Endothelial cell of umbilical vein (primary cell): ENCODE results near the gene CEP57L1. TPM values are rescaled to one million over a fixed set of nuclear protein-coding genes. Genes with fewer than 3 reads are reported as not detected.

ENCODE experiments used
- BruUV-seq: library from RNA; stranded (reverse); fragments of 400-500 nt; replicated peaks from 2 replicates; lab custom pipeline; 2021; lab: Mats Ljungman, UMichigan
- CTCF ChIA-PET: fragments of 300-600, 350-600 bp; sonication (Branson Sonifier 250); formaldehyde crosslinking; loops from one replicate; lab custom pipeline; 2021; ENCODE audit warnings: antibody characterized with exemption, inconsistent platforms; lab: Charles Lee
- POLR2A ChIA-PET: fragments of 300-600, 350-600 bp; sonication (Branson Sonifier 250); formaldehyde crosslinking; loops from one replicate; lab custom pipeline; 2021; ENCODE audit warnings: antibody characterized with exemption, inconsistent platforms; lab: Charles Lee
- DNase-seq: peaks from one replicate; pipeline ENCODE4 v3.0.0-alpha.2; 2011; ENCODE audit warnings: low read depth, low spot score
- FAIRE-seq: peaks from 2 replicates; lab custom pipeline; 2011; peaks lifted over from hg19 to GRCh38; lab: Jason Lieb, UNC
- H2AFZ ChIP-seq: 2 replicates; pipeline ENCODE4 v1.6.0; 2012; ENCODE audit warnings: low read depth, low read length, control low read depth, inconsistent platforms
- H3K27ac ChIP-seq: 2 replicates; pipeline ENCODE4 v1.5.1; 2011; ENCODE audit warnings: low read depth, mild to moderate bottlenecking, control low read depth, low read length, moderate library complexity; ENCODE audit not compliant: insufficient read depth
- H3K27me3 ChIP-seq, 2 experiments: 2 replicates each; pipeline versions ENCODE4 v1.6.0 to v1.6.1; 2011; ENCODE audit warnings: low read length in 2 of 2, mixed read lengths in 1 of 2; ENCODE audit not compliant: control insufficient read depth in 2 of 2, insufficient read depth in 2 of 2
- H3K36me3 ChIP-seq, 2 experiments: 2 replicates in 1 of 2; 3 replicates in 1 of 2; pipeline ENCODE4 v1.5.1; 2011; ENCODE audit warnings: low read length in 2 of 2, mild to moderate bottlenecking in 1 of 2, moderate library complexity in 1 of 2; ENCODE audit not compliant: control insufficient read depth in 2 of 2, insufficient read depth in 2 of 2; ENCODE audit errors: extremely low read depth in 1 of 2
- H3K4me1 ChIP-seq: 3 replicates; pipeline ENCODE4 v1.5.1; 2011; ENCODE audit warnings: mild to moderate bottlenecking, low read length; ENCODE audit not compliant: control insufficient read depth, insufficient read depth; ENCODE audit errors: extremely low read depth
- H3K4me2 ChIP-seq: 2 replicates; pipeline ENCODE4 v1.6.1; 2011; ENCODE audit warnings: low read length, control low read depth, mixed read lengths; ENCODE audit not compliant: insufficient read depth
- H3K4me3 ChIP-seq, 3 experiments: fragments of 200-600 bp in 1 of 3; sonication (generic), shearing (Covaris generic) in 1 of 3; replicated peaks in 1 of 3; 2 replicates each; pipeline ENCODE4 v1.5.1; 2011 to 2016; ENCODE audit warnings: control low read depth in 3 of 3, low read length in 3 of 3, mild to moderate bottlenecking in 2 of 3, inconsistent platforms in 1 of 3, low read depth in 1 of 3, moderate library complexity in 1 of 3; ENCODE audit not compliant: insufficient read depth in 1 of 3
- H3K79me2 ChIP-seq: 2 replicates; pipeline ENCODE4 v1.6.0; 2012; ENCODE audit warnings: low read length, inconsistent platforms; ENCODE audit not compliant: control insufficient read depth, insufficient read depth
- H3K9ac ChIP-seq: replicated peaks from 2 replicates; pipeline ENCODE3; 2011; ENCODE audit warnings: low read length, control low read depth; ENCODE audit not compliant: insufficient read depth; ENCODE audit errors: extremely low read depth
- H3K9me1 ChIP-seq: replicated peaks from 3 replicates; pipeline ENCODE4 v1.6.0; 2011; ENCODE audit warnings: mild to moderate bottlenecking, low read length; ENCODE audit not compliant: control insufficient read depth, insufficient read depth; ENCODE audit errors: extremely low read depth
- H3K9me3 ChIP-seq: replicated peaks from 2 replicates; pipeline ENCODE4 v1.5.1; 2012; ENCODE audit warnings: low read length, inconsistent platforms; ENCODE audit not compliant: control insufficient read depth, insufficient read depth
- H4K20me1 ChIP-seq: replicated peaks from 2 replicates; pipeline ENCODE3; 2011; ENCODE audit warnings: mild to moderate bottlenecking, low read length; ENCODE audit not compliant: control insufficient read depth, insufficient read depth; ENCODE audit errors: extremely low read depth
- CTCF ChIP-seq, 2 donors: IDR thresholded peaks; 1 replicate in 1 of 2; 2 replicates in 1 of 2; pipeline ENCODE4 v1.5.1; 2011; ENCODE audit warnings: low read length in 2 of 2, mild to moderate bottlenecking in 2 of 2, moderate library complexity in 2 of 2, control low read depth in 1 of 2, inconsistent platforms in 1 of 2, low read depth in 1 of 2; ENCODE audit not compliant: insufficient read depth in 1 of 2; ENCODE audit errors: extremely low read depth in 1 of 2
- EZH2 ChIP-seq: IDR thresholded peaks from 2 replicates; pipeline ENCODE4 v1.6.1; 2012; ENCODE audit warnings: borderline replicate concordance, low read depth, mild to moderate bottlenecking, moderate library complexity, low read length, inconsistent platforms; ENCODE audit not compliant: severe bottlenecking
- FOS ChIP-seq: IDR thresholded peaks from 2 replicates; pipeline ENCODE4 v1.6.1; 2011; ENCODE audit warnings: mild to moderate bottlenecking, low read length, moderate library complexity, borderline replicate concordance; ENCODE audit not compliant: insufficient read depth
- GATA2 ChIP-seq: IDR thresholded peaks from 2 replicates; pipeline ENCODE4 v1.7.0; 2011; ENCODE audit warnings: low read depth, mild to moderate bottlenecking, moderate library complexity, mixed read lengths, low read length; ENCODE audit not compliant: insufficient read length, insufficient read depth
- JUN ChIP-seq: IDR thresholded peaks from 2 replicates; pipeline ENCODE4 v1.6.1; 2011; ENCODE audit warnings: borderline replicate concordance, low read depth; ENCODE audit not compliant: insufficient read length, insufficient read depth
- MAX ChIP-seq: IDR thresholded peaks from 2 replicates; pipeline ENCODE4 v1.6.1; 2011; ENCODE audit not compliant: insufficient read depth, insufficient read length
- MYC ChIP-seq: IDR thresholded peaks from one replicate; pipeline ENCODE4 v1.6.1; 2011; ENCODE audit warnings: mild to moderate bottlenecking, low read depth, low read length
- POLR2A ChIP-seq: IDR thresholded peaks from 2 replicates; pipeline ENCODE4 v1.6.1; 2012; ENCODE audit warnings: low read depth, mild to moderate bottlenecking, control low read depth, low read length
- POLR2AphosphoS5 ChIP-seq: IDR thresholded peaks from 2 replicates; pipeline ENCODE4 v1.6.1; 2012; ENCODE audit warnings: low read depth, mild to moderate bottlenecking, control low read depth, low read length, moderate library complexity; ENCODE audit not compliant: insufficient read depth
- dilution Hi-C: fragments of 300-500 bp; cut with MboI; formaldehyde crosslinking; loops from one replicate; pipeline ENCODE4 v1.15.0; 2019; ENCODE audit warnings: low sequenced_read_pairs; ENCODE audit not compliant: extremely low pct_ligation_motif_present
- intact Hi-C: fragments of 100-400 bp; cut with micrococcal nuclease; formaldehyde crosslinking; loops from one replicate; pipeline ENCODE4 v1.10.0; 2022
- polyA plus RNA-seq, 4 experiments: library from polyadenylated mRNA; depleted of rRNA in 3 of 4; stranded (reverse) in 3 of 4; unstranded in 1 of 4; fragments of >200 nt; gene quantifications; 2 replicates each; pipeline versions ENCODE4 v1.2.1 to v1.2.3, GENCODE V29; 2011 to 2012; ENCODE audit warnings: missing spikeins in 1 of 4
- total RNA-seq: library from RNA; stranded (reverse); gene quantifications from 2 replicates; pipeline ENCODE4 v1.2.3, GENCODE V29; 2021

Gene CEP57L1
- total and polyA plus RNA-seq, 2 donors (not counting 3 experiments of a cell fraction or from before 2014, with no cell fraction given): 7.8 to 20.9 TPM

- H3K4me3 ChIP-seq: no peak overlapping the region
- no peaks in the 10 kb centered on the region for H3K9me3 ChIP-seq
- H3K9me1 ChIP-seq: no peaks in the 10 kb centered on the region
- no peak overlapping the region for H3K9ac ChIP-seq
- no TSS peak for BruUV-seq
- CTCF ChIA-PET: interaction anchor here (0.7 kb wide), 1 partner anchor 10 kb away, joined by 3 read pairs; no protein-coding TSS in a partner anchor
- FAIRE-seq: peak; percentile 12
- no peak for DNase-seq
- intact Hi-C loops: no loop called here
- TF ChIP-seq MAX (no peak), MYC (no peak), FOS (no peak), EZH2 (no peak), JUN (no peak), POLR2AphosphoS5 (no peak), GATA2 (no peak), POLR2A (no peak), CTCF (IDR thresholded peaks at IDR 0.05; ENCODE audit: extremely low read depth in 1 of 2, insufficient read depth in 1 of 2, low read depth in 1 of 2, low read length in 2 of 2) (no peak)
- no peak overlapping the region for H3K4me2 ChIP-seq
- POLR2A ChIA-PET: no interaction called here
- dilution Hi-C loops: no loop called here
- H3K79me2 ChIP-seq: no peaks in the 10 kb centered on the region
- no peaks in the 10 kb centered on the region for H4K20me1 ChIP-seq
- no peaks in the 10 kb centered on the region for H3K36me3 ChIP-seq
- no peak overlapping the region for H3K27ac ChIP-seq
- H2AFZ ChIP-seq: no peak overlapping the region
- H3K27me3 ChIP-seq: no peaks in the 10 kb centered on the region
- no peaks in the 10 kb centered on the region for H3K4me1 ChIP-seq
Measured at GRCh38 chr6:109170333-109170732, 75.0 kb downstream of the CEP57L1 start.
